IMR-90 (cell line): ENCODE measurements around the gene LSM14B. TPM values are rescaled to one million over a fixed set of nuclear protein-coding genes. Genes with fewer than 3 reads are reported as not detected.

ENCODE experiments used
- ATAC-seq: fragments of 200-7000 bp; cut with Tn5 transposase; 2 replicates; pipeline ENCODE4 v1.9.1; 2020; ENCODE audit warnings: low read depth, mild to moderate bottlenecking, moderate library complexity
- BruUV-seq: library from RNA; stranded (reverse); fragments of 400-500 nt; replicated peaks from 2 replicates; lab custom pipeline; 2021; lab: Mats Ljungman, UMichigan
- CTCF ChIA-PET: fragments of 300-600 bp; formaldehyde crosslinking; extraction: SDS; loops from one replicate; lab custom pipeline; 2021; ENCODE audit warnings: antibody characterized with exemption; lab: Yijun Ruan, JAX
- POLR2A ChIA-PET: fragments of 300-600 bp; sonication (Branson Sonifier 250); formaldehyde crosslinking; loops from one replicate; lab custom pipeline; 2022; ENCODE audit warnings: antibody characterized with exemption; ENCODE audit not compliant: unreplicated experiment; lab: Charles Lee
- DNase-seq: peaks from one replicate; pipeline ENCODE4 v3.0.0; 2013
- H2AFZ ChIP-seq: replicated peaks from 2 replicates; pipeline ENCODE3; 2013; ENCODE audit warnings: low read length, mild to moderate bottlenecking; ENCODE audit not compliant: poor library complexity
- H2AK5ac ChIP-seq: 2 replicates; pipeline ENCODE4 v1.6.1; 2013; ENCODE audit warnings: low read depth, low read length, inconsistent platforms
- H2AK9ac ChIP-seq: replicated peaks from 2 replicates; pipeline ENCODE3; 2013; ENCODE audit warnings: mild to moderate bottlenecking, low read depth, low read length, moderate library complexity; ENCODE audit not compliant: poor library complexity
- H2BK120ac ChIP-seq: 2 replicates; pipeline ENCODE4 v1.6.1; 2013; ENCODE audit warnings: low read depth, low read length, inconsistent platforms
- H2BK15ac ChIP-seq: 3 replicates; pipeline ENCODE4 v1.6.1; 2013; ENCODE audit warnings: low read depth, low read length, inconsistent platforms
- H2BK20ac ChIP-seq: 2 replicates; pipeline ENCODE4 v1.6.1; 2013; ENCODE audit warnings: low read depth, mild to moderate bottlenecking, inconsistent platforms, low read length, moderate library complexity
- H2BK5ac ChIP-seq: 2 replicates; pipeline ENCODE4 v1.6.1; 2013; ENCODE audit warnings: mild to moderate bottlenecking, low read depth, low read length, inconsistent platforms; ENCODE audit not compliant: poor library complexity, severe bottlenecking
- H3K14ac ChIP-seq: replicated peaks from 2 replicates; pipeline ENCODE4 v1.6.1; 2013; ENCODE audit warnings: low read depth, low read length, inconsistent platforms
- H3K18ac ChIP-seq: 2 replicates; pipeline ENCODE4 v1.6.1; 2013; ENCODE audit warnings: low read depth, low read length, control low read depth
- H3K23ac ChIP-seq: 2 replicates; pipeline ENCODE4 v1.6.1; 2013; ENCODE audit warnings: low read depth, low read length, inconsistent platforms
- H3K27ac ChIP-seq: 2 replicates; pipeline ENCODE4 v1.5.1; 2013; ENCODE audit warnings: mild to moderate bottlenecking, control low read depth, low read length; ENCODE audit not compliant: insufficient read depth
- H3K27me3 ChIP-seq: 2 replicates; pipeline ENCODE4 v1.6.1; 2013; ENCODE audit warnings: low read length; ENCODE audit not compliant: control insufficient read depth, insufficient read depth
- H3K36me3 ChIP-seq: 2 replicates; pipeline ENCODE4 v1.6.1; 2013; ENCODE audit warnings: low read length, mixed read lengths; ENCODE audit not compliant: control insufficient read depth, insufficient read depth
- H3K4ac ChIP-seq: 2 replicates; pipeline ENCODE4 v1.6.1; 2013; ENCODE audit warnings: low read depth, low read length, inconsistent platforms
- H3K4me1 ChIP-seq: 2 replicates; pipeline ENCODE4 v1.6.1; 2013; ENCODE audit warnings: low read length, mixed read lengths; ENCODE audit not compliant: control insufficient read depth, insufficient read depth
- H3K4me2 ChIP-seq: 2 replicates; pipeline ENCODE4 v1.6.1; 2013; ENCODE audit warnings: low read depth, mild to moderate bottlenecking, control low read depth, low read length, moderate library complexity
- H3K4me3 ChIP-seq: 2 replicates; pipeline ENCODE4 v1.5.1; 2013; ENCODE audit warnings: low read depth, mild to moderate bottlenecking, control low read depth, low read length, moderate library complexity; ENCODE audit not compliant: insufficient read depth
- H3K56ac ChIP-seq: 2 replicates; pipeline ENCODE4 v1.6.1; 2013; ENCODE audit warnings: low read length, inconsistent platforms; ENCODE audit not compliant: insufficient read depth; ENCODE audit errors: extremely low read depth
- H3K79me1 ChIP-seq, 2 experiments: 2 replicates each; pipeline ENCODE4 v1.6.1; 2013; ENCODE audit warnings: low read length in 2 of 2, inconsistent platforms in 1 of 2, low read depth in 1 of 2
- H3K9ac ChIP-seq: 2 replicates; pipeline ENCODE4 v1.6.1; 2013; ENCODE audit warnings: low read depth, low read length, control low read depth
- H3K9me1 ChIP-seq: 2 replicates; pipeline ENCODE4 v1.6.1; 2013; ENCODE audit warnings: low read length, inconsistent platforms; ENCODE audit not compliant: insufficient read depth
- H3K9me3 ChIP-seq: 2 replicates; pipeline ENCODE4 v1.6.1; 2013; ENCODE audit warnings: low read length; ENCODE audit not compliant: control insufficient read depth, insufficient read depth
- H4K20me1 ChIP-seq: 2 replicates; pipeline ENCODE4 v1.6.1; 2013; ENCODE audit warnings: low read length, inconsistent platforms; ENCODE audit not compliant: insufficient read depth
- H4K5ac ChIP-seq: 2 replicates; pipeline ENCODE4 v1.6.1; 2013; ENCODE audit warnings: mild to moderate bottlenecking, low read depth, low read length, control low read depth
- H4K8ac ChIP-seq, 2 experiments: 2 replicates each; pipeline ENCODE4 v1.6.1; 2013; ENCODE audit warnings: low read depth in 2 of 2, low read length in 2 of 2, control low read depth in 1 of 2, inconsistent platforms in 1 of 2
- H4K91ac ChIP-seq: 2 replicates; pipeline ENCODE4 v1.6.1; 2013; ENCODE audit warnings: low read depth, low read length, inconsistent platforms; ENCODE audit not compliant: insufficient read depth
- BHLHE40 ChIP-seq: fragments of 150-350 bp; IDR thresholded peaks from 2 replicates; pipeline ENCODE4 v1.6.1; 2016; ENCODE audit warnings: mild to moderate bottlenecking, low read depth, low read length
- CEBPB ChIP-seq: IDR thresholded peaks from 2 replicates; pipeline ENCODE4 v1.6.1; 2012; ENCODE audit warnings: low read depth, low read length, improper control_type of control experiment
- CHD1 ChIP-seq: IDR thresholded peaks from 2 replicates; pipeline ENCODE4 v1.6.1; 2012; ENCODE audit warnings: low read depth, low read length, improper control_type of control experiment
- CTCF ChIP-seq: conservative IDR thresholded peaks from 2 replicates; pipeline ENCODE4 v1.5.1; 2012; ENCODE audit warnings: mild to moderate bottlenecking, low read depth, low read length, improper control_type of control experiment
- FOS ChIP-seq: fragments of 150-350 bp; IDR thresholded peaks from 2 replicates; pipeline ENCODE4 v1.6.1; 2016; ENCODE audit warnings: low read depth, low read length
- MAFK ChIP-seq: IDR thresholded peaks from 2 replicates; pipeline ENCODE4 v1.6.1; 2012; ENCODE audit warnings: low read depth, low read length, improper control_type of control experiment
- NFE2L2 ChIP-seq: fragments of 150-350 bp; IDR thresholded peaks from 2 replicates; pipeline ENCODE4 v1.6.1; 2016; ENCODE audit warnings: low read depth, mild to moderate bottlenecking, low read length
- POLR2A ChIP-seq: IDR thresholded peaks from 2 replicates; pipeline ENCODE4 v1.6.1; 2012; ENCODE audit warnings: mild to moderate bottlenecking, low read depth, low read length
- RAD21 ChIP-seq: IDR thresholded peaks from 2 replicates; pipeline ENCODE4 v1.6.1; 2012; ENCODE audit warnings: low read length, improper control_type of control experiment
- RCOR1 ChIP-seq: IDR thresholded peaks from 2 replicates; pipeline ENCODE4 v1.6.1; 2012; ENCODE audit warnings: mild to moderate bottlenecking, low read length, improper control_type of control experiment; ENCODE audit not compliant: insufficient replicate concordance
- RFX5 ChIP-seq: IDR thresholded peaks from 2 replicates; pipeline ENCODE4 v1.8.0; 2012; ENCODE audit warnings: low read depth, mild to moderate bottlenecking, low read length, moderate library complexity
- SMC3 ChIP-seq: fragments of 150-350 bp; IDR thresholded peaks from 2 replicates; pipeline ENCODE4 v1.6.1; 2016; ENCODE audit warnings: low read depth, mild to moderate bottlenecking, antibody characterized with exemption, low read length, moderate library complexity
- USF2 ChIP-seq: fragments of 150-350 bp; IDR thresholded peaks from 2 replicates; pipeline ENCODE4 v1.6.1; 2017; ENCODE audit warnings: mild to moderate bottlenecking, antibody characterized with exemption, low read length, low read depth
- WGBS, 2 experiments: methylation state at CpG; one replicate each; pipeline versions ENCODE4 v1.1.5 to v1.1.7; 2013; ENCODE audit warnings: missing lambda C conversion rate in 2 of 2; ENCODE audit not compliant: insufficient read length in 1 of 2; ENCODE audit errors: extremely low coverage in 2 of 2; 5-methylcytosine and 5-hydroxymethylcytosine counted together
- dilution Hi-C: fragments of 300-500 bp; cut with HindIII; formaldehyde crosslinking; loops from one replicate; pipeline ENCODE4 v1.14.3; 2018; ENCODE audit warnings: low sequenced_read_pairs; ENCODE audit not compliant: unreplicated experiment
- in situ Hi-C: fragments of 300-500 bp; cut with MboI; formaldehyde crosslinking; loops from 3 replicates; pipeline ENCODE4 v1.14.3; 2019; ENCODE audit warnings: low sequenced_read_pairs, inconsistent platforms, mixed read lengths
- intact Hi-C: fragments of 100-400 bp; cut with micrococcal nuclease; formaldehyde crosslinking; loops from 2 replicates; pipeline ENCODE4 v1.10.0; 2022
- polyA plus RNA-seq, 3 experiments: library from polyadenylated mRNA; depleted of rRNA; stranded (reverse); fragments of >200 nt; gene quantifications; 2 replicates each; pipeline ENCODE4 v1.2.3, GENCODE V29; 2012; ENCODE audit warnings: low replicate concordance in 1 of 3
- total RNA-seq: library from RNA; depleted of rRNA; stranded (reverse); fragments of >200 nt; gene quantifications from 2 replicates; pipeline ENCODE4 v1.2.3, GENCODE V29; 2012

LSM14B gene
- total and polyA plus RNA-seq, 2 of the 4 experiments (the other 2 are of a cell fraction), result 23.7 to 41.1 TPM

- Histone ChIP-seq H3K18ac (no peak overlapping the region), H2AK9ac (no peak overlapping the region), H3K9me3 (no peaks in the 10 kb centered on the region), H3K56ac (no peak overlapping the region), H3K79me1 (no peaks in the 10 kb centered on the region), H4K20me1 (no peaks in the 10 kb centered on the region), H4K8ac (no peak overlapping the region), H3K27me3 (no peaks in the 10 kb centered on the region), H3K4ac (no peak overlapping the region), H3K4me2 (no peak overlapping the region), H3K4me1 (no peaks in the 10 kb centered on the region), H2BK120ac (no peak overlapping the region), H4K91ac (no peak overlapping the region), H3K23ac (no peak overlapping the region), H2BK20ac (no peak overlapping the region), H3K9me1 (0 out of 2 replicates have a peak, but pooled peaks cover 2% of the 10 kb centered on the region), H2AFZ (no peak overlapping the region), H2BK5ac (no peak overlapping the region), H3K9ac (no peak overlapping the region), H3K27ac (no peak overlapping the region), H2AK5ac (no peak overlapping the region), H4K5ac (no peak overlapping the region), H3K14ac (no peak overlapping the region), H3K36me3 (peaks cover 32% of the 10 kb centered on the region), H3K4me3 (no peak overlapping the region), H2BK15ac (no peak overlapping the region)
- ATAC-seq (no peak), DNase-seq (no peak)
- POLR2A ChIA-PET, result no interaction called here
- no peak for TF ChIP-seq CTCF
- no peak for TF ChIP-seq USF2
- no peak for TF ChIP-seq MAFK
- TF ChIP-seq CHD1, result no peak
- no peak for TF ChIP-seq SMC3
- TF ChIP-seq RAD21, result no peak
- no peak for TF ChIP-seq FOS
- TF ChIP-seq POLR2A, result no peak
- no peak for TF ChIP-seq CEBPB
- no peak for TF ChIP-seq RCOR1
- TF ChIP-seq RFX5, result no peak
- no peak for TF ChIP-seq NFE2L2
- TF ChIP-seq BHLHE40, result no peak
- CTCF ChIA-PET, result no interaction called here
- intact Hi-C loops, result no loop called here
- in situ Hi-C loops, result no loop called here
- BruUV-seq, result no TSS peak
- dilution Hi-C loops, result no loop called here
- WGBS, 2 experiments, result 94% methylated on average over 17 of the region's 28 CpGs; no CpG with 5 or more reads in 1 of the 2 experiments
Measured at GRCh38 chr20:62174021-62174804, 51.9 kb downstream of the LSM14B start.
